HTERT RPE-1 (cell line): ENCODE measurements around the gene LIPC.

Experiments
- in situ Hi-C: fragments of 300-500 bp; cut with MboI; formaldehyde crosslinking; loops from 4 replicates; pipeline ENCODE4 v1.14.3; 2020; ENCODE audit warnings: low sequenced_read_pairs

LIPC gene

DNA sequence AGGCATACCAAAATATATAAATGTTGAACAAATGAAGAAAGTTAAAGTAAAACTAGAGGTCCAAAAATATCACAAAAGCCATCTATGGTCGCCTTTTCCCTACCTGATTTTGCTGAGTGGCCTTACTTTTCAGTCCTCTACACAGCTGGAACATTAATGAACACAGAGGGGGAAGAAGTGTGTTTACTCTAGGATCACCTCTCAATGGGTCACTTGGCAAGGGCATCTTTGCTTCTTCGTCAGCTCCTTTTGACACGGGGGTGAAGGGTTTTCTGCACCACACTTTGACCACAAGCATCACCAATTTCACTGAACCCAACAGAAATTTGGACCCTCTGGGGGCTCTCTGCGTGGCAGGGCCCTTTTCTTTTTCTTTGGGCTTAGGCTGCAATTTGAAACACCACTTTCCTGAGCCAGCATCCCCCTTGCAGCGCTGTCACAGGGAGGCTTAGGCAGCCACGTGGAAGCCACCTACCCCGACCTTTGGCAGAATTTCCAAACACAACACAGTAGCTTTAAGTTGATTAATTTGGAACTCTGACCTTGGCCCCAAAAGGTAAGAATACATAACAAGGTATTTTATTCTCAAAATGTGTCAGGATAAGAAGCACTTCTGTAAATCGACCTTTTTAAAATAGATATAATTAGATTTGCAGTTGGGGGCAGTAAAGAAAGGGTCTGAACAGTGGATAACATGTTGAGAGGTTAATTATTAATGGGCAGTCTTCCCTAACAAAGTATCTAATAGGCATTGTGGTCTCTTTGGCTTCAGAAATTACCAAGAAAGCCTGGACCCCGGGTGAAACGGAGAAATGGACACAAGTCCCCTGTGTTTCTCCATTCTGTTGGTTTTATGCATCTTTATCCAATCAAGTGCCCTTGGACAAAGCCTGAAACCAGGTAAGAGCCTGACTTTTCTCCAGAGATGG lies at the start of gene LIPC:
LIPC (plus strand) TSS at position 771 of the 929 bp plus-strand sequence; CDS start at position 813, 42 bp downstream.
- in situ Hi-C loops, result no loop called here

DNA sequence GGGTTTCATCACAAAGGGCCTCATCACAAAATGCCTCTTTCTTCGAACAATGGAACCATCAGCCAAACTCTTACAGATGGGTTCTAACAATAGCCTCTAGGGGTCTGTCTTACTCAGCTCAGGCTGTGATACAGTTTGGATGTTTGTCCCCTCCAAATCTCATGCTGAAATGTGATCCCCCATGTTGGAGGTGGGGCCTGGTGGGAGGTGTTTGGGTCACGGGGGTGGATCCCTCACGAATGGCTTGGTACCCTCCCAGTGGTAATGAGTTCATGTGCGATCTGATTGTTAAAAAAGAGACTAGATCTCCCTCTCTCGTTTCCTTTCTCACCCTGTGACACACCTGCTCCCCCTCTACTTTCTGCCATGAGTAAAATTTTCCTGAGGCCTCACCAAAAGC lies 47.9 kb upstream of the LIPC start:
- in situ Hi-C loops, result no loop called here

DNA sequence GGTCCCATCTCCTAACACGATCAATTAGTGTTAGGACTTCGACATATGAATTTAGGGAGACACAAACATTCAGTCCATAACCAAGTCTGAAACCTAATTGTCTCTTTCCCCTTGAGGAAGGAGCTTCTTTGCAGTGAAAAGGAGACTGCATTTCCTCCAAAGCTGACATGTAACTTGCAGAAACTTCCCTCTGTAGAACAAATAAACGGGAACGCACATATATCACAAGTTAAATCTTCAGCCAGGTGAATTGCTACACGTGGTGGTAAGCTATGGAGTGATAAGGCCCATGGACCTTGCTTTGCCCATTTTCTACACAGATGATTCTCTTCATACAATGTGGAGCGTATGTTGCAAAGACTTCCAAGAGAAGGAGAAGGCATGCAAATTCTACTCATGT lies 47.1 kb upstream of the LIPC start:
- in situ Hi-C loops, result no loop called here

DNA sequence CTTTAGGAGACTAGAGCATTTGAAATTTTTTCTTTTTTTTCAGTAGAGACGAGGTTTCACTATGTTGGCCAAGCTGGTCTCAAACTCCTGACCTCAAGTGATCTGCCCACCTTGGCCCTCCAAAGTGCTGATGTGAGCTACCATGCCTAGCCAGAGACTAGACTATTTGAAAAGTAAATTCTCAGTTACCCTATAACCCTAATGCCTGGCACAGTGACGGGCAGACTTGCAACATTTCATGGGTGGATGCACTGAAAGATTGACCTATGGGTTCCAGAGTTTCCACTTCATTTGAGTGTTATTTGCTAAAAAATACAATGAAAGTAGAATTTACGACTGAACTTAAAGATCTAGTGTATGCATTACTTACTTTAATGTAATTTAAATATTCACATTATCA lies 45.7 kb upstream of the LIPC start:
- in situ Hi-C loops, result no loop called here

DNA sequence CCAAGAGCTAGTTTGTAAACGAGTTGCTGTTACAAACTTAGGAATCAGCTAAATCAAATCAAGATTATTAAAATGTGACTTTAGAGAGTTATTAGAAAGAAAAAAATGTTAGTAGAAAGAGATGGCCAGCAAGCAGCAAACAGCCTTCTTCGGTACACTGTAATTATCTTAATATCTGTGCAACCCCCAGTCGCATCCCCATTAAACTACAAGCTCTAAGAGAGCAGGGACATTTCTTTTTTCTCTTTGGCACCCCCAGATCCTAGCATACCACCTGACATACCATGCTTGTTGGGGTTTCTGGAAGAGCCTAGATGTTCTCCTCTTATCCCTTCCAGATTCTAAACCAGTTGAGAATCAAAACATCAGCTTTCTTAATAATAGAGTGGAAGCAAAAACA lies 45.1 kb upstream of the LIPC start:
- in situ Hi-C loops, result no loop called here

DNA sequence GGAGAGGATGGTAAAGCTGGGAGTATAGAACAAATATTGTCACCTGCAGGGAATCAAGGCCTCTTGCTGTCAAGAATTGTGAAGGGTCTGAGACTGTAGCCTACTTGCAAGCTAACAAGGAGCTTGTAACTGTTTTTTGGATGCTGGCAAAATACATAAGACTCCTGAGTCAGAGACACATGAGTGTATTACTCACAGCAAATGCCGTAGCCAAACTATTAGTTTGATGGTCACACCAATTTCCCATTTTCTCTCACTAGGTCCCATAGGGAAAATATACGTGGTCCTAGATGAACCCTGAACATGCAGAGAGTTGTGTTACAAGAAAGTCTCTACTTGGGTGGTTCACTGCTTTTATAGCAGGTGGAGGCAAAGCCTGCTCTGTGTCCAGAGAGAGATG lies 44.7 kb upstream of the LIPC start:
- in situ Hi-C loops, result no loop called here

DNA sequence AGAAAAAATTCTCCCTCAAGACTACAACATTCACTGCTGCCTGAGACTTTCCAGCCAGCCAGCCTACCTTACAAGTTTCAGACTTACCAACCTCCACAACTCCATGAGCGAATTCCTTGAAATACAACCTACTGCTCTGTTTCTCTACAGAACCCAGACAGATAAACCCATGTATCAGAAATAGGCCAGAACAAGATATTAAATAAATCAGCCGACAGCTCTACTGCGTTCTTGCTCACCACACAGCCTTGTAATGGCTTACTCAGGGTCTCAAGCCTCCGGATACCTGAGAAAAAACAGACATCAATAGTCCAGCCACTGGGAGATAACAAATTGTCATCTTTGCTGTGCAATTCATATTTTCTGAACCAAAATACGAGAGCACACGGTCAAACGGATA lies 43.6 kb upstream of the LIPC start:
- in situ Hi-C loops, result no loop called here

DNA sequence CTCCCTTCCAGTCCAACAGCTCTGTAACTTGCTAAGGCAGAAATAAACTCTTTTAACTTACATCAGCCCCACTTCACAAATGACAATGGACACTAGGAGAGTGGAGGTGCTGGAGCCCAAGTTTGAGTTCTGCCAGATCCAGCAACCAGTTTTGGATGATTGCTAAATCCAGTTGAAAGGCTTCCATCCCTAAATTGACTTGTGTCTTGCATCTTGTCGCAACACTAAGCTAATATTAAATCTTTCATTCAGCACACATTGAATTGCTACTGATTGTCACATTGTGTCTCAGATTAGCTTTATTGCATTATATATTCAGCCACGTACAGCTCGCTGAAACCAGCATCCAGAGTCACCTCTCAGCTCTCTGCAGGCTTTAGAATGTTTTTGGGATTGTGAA lies 41.7 kb upstream of the LIPC start:
- in situ Hi-C loops, result no loop called here

DNA sequence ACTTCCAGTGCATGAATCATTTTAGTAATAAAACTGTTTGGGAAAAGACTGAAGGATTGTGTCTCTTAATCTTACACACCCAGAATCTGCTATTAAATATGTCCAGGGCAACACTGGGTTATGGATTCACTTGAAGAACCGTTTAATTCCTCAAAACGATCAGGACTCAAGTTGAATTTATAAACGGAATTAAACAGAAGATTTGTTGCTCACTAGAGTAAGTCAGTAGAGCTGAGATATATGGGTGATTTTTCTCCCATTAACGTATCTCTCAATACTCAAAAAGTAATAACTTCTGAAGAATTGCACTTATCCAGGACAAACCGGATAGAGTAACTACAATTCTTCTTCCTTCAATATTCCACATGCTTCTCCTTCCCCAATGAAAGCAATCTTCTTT lies 41.1 kb upstream of the LIPC start:
- in situ Hi-C loops, result no loop called here

DNA sequence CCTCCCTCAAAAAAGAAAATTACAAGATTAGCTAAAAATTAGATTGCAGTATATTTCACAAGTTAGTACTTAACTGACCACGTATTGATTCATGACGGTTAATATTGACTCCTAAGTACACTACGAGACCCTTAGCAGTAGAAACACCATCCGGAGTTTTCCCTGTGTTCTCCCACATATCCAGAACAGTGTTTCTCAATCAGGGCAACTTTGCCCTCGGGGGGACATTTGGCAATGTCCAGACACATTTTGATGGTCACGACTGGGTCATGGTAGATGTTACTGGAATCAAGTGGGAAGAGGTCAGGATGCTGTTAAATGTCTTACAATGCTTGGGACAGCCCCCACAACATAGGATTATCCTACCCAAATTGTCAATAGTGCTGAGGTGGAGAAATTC lies 40.7 kb upstream of the LIPC start:
- in situ Hi-C loops, result no loop called here

DNA sequence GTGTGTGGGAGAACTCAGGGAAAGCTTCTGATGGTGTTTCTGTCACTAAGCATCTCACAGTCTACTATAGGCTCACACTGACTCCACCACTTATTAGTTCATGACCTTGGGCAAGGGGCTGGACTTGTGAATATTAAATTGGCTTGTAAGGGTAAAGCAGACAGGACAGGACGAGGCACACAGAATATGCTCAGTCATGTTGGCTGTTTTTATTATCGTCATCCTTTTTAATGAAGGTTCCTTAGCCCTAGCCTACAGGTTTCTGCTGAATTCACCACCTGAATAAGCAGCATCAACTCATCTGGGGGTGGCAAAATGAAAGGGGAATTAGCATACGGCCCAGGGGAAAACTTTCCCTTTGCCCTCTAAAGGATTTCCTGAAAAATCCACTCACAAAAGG lies 39.6 kb upstream of the LIPC start:
- in situ Hi-C loops, result no loop called here

DNA sequence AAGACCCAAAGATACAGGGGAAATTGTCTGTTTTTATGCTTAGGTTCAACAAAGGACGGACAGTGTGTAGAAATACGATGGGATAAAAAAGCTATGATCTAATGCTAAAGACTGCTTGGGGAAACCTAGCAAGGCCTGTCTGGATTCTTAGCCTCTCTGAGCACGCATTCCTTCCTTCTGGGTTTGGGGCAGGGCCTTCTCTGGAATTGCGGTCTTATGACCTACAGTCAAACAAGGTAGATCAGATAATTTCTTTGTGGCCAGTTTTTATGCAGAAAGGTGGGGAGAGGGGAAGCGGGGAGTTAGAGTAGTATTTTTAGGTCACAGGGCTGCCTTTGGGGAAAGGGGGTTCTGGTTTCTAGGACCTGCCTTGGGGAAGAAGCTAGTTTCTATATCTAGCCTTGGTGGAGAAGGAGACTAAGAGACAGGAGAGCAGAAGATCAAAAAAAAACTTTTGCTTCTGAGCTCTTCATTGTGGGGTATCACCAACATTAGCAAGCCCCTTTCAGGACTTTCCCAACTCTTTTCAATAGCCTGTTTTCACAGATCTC lies 39.1 kb upstream of the LIPC start:
- in situ Hi-C loops, result no loop called here

DNA sequence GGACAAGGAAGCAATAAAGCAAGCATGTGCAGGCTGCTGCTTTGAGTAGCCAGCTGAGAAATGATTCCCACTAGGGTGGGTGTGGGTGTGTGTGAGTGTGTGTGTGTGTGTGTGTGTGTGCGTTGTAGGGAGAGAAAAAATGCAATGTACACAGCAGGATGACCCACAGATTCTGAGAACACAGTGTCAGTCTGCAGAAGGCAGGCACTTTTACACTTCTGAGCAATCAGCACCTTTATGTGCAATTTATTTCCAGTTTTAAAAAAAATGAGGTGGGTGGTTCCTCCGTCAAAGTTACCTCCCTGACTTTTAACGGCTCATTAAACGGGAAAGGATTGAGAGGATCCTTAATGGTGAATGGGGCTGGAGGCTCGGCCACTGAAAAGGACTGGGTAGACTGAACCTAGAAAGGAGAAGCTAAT lies 38.5 kb upstream of the LIPC start:
- in situ Hi-C loops, result no loop called here

DNA sequence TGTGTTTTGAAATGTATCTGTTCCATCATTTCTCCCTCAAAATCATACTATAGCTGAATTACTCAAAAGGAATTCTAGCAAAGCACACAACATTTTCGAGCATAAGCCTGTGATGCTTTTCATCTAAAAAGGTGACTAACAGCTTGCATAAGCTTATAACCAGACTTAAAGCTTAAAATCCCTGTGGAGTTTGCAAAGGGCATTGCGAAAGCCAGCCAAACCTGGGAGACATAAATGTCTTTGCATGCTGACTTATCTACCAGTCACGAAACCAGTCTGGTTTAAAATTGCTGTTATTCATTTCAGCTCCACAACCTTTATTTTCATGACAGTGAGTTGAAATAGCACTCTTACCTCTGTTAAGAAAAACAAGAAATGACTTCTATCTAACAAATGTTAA lies 35.6 kb upstream of the LIPC start:
- in situ Hi-C loops, result no loop called here

DNA sequence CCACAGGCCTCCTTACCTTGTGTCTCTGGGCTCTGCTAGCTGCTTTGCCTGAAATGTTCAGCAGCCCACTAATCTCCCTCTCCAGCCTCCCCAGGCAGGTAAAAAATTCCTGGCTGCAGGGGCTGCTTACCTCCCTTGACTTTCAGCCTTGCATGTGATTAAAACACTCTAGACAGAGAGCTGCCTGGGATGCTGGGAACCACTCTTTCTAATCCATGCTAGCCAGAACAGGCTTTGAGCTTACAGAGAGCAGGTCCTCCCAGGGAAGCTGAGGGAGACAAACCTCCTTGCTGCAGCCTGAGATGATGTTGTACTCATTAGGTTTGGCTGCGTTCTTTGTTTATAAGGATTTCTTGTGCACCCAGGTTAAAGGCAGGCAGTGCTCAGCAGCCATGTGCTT lies 33.7 kb upstream of the LIPC start:
- in situ Hi-C loops, result no loop called here

DNA sequence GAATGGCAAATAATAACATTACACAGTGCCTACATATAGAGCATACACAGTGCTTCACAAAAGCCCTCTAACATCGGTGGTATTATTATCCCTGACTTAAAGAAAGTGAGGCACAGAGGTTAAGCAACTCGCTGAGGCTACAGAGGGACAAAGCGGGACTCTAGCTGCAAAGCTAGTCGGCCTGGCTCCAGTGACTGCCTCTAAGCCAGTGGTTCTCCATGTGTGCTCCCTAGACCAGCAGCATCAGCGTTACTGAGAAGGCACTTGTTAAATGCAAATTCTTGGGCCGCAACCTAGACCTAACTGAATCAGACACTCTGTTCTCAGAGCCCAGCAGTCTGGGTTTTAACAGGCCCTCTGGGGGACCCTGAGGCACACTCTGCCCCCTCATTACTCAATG lies 33.1 kb upstream of the LIPC start:
- in situ Hi-C loops, result no loop called here

DNA sequence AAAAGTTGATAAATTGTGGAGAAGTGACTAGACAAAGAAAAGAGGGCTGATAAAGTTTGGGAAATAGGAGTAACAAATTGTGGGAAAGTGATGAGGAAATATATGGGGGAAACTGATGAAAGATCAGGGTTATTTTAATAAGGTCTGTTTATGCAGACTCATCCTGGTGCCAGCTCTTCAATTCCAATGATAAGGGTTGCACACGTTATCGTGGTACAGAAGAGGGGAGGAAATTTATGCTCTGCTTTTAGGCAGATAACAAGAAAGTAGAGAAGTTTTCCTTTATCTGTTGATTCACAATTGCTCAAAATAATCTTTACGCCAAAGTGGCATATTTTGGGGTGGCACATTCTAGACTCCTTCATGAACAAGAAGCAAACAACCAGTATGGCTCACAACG lies 32.1 kb upstream of the LIPC start:
- in situ Hi-C loops, result no loop called here

DNA sequence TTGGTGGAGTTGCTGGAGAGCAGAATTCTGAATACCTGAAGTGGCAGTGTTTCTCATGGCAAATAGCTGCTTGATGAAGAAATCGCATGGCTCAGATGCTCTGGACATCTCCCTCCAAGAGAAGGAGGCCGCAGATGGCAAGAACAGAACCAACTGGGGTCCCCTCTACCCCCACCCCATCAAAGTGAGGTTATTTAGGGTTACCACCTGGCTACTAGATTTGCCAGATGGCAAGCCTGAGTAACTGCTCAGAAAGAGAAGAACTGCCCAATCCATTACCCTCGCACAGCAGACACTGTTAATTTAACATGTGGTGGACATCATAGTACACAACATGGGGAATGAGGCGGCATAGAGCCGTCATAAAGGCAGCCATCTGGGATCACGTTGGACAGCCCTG lies 30.5 kb upstream of the LIPC start:
- in situ Hi-C loops, result no loop called here

DNA sequence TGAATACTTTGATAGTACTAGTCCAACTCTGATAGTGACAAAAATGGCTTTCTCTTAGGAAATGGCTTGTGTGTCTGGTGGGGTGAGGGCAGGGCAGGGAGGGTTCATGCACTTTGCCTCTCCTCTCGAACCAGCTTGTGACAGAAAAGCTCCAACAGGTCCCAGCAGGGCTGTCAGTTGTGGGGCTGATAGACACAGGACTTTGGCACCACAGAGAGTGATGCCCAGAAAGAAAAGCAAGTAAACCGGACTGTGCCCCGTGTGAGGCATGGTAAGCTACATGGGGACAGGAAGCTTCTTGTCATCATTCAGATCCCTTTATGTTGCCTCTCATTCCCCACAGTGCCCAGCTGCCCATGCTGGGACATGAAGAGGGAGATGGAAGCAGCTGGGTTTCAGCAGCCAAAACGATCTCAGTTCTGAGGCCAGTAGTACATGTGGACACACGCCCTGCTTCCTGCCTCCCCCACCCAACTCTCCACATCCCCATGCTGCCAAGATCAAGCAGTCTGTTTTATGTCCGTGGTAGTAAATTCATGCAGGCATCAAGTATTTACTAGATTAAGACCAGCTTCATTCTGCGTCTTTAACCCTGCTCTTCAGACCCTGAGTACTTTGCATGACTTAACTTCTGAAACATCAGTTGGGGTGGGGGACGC lies 29.7 kb upstream of the LIPC start:
- in situ Hi-C loops, result no loop called here

DNA sequence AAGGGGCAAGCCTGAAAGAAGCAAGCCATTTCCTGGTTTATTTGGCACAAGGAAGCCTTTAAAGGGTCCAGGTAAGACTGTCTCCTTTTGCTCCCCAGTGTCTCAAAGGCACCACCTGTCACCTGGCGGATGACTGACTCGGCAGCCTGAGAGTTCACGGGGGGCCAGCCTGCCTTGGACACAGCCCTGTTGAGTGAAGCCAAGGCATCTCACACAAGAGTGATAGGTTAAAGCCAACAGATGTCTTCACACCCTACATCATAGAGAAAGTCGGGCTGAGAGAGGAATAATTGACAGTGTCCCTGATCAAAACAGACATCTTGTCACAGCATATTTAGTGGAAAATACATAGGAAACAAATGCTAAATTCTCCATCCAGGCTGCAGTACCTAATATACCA lies 28.2 kb upstream of the LIPC start:
- in situ Hi-C loops, result no loop called here

DNA sequence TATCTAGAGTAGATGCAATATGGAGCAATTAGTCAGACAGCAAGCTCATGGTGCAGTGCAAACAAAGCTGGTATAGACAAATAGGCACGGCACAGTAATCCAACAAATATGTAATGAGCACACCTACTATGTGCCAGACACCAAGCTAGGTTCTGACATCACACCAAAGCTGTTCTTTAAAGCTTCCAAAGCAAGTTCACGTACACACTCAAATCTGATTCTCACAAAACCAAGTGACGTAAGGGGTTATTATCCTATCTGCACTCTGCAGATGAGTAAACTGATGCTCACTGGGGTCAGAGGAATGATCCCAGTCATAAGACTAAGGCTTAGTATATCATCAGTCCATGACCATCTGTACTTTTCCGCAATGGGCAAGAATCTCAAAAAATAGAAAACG lies 27.8 kb upstream of the LIPC start:
- in situ Hi-C loops, result no loop called here

DNA sequence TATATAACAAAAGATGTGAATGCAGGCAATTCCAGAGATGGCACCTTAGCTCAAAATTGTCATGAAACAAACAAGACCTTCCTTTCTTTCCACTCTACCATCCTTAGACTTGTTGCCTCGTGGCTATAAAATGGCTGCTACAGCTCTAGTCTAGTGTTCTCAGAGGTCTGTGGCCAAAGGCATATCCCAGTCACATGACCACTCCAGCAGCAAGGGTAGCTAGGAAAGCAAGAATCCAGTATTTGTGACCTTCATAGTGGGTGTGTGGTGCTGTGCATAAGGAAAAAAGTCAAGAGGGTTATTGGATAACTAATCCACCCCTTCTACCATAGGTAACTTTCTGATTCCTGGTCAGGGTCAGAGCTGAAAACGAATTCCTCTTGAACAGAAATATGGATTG lies 27.1 kb upstream of the LIPC start:
- in situ Hi-C loops, result no loop called here
